HepG2 (cell line): ENCODE results near the gene MAPK12. TPM values are rescaled to one million over a fixed set of nuclear protein-coding genes. Genes with fewer than 3 reads are reported as not detected.

Source experiments
- ADNP ChIP-seq: sonication (generic); formaldehyde crosslinking; IDR thresholded peaks from 2 replicates; pipeline ENCODE4 v1.4.0; 2020; ENCODE audit warnings: missing genetic modification reagents
- CBX1 ChIP-seq: IDR thresholded peaks from one replicate; pipeline ENCODE4 v1.6.1; 2016; ENCODE audit warnings: antibody characterized with exemption, low read depth
- FOXA1 ChIP-seq, 2 experiments: fragments of 450-650 bp in 1 of 2; sonication (generic) in 1 of 2; formaldehyde crosslinking in 1 of 2; IDR thresholded peaks; 2 replicates each; pipeline versions ENCODE4 v1.4.0 to v1.6.1; 2016 to 2020; ENCODE audit warnings: missing genetic modification reagents in 1 of 2
- FOXA3 ChIP-seq: IDR thresholded peaks from 2 replicates; pipeline ENCODE4 v1.6.1; 2016; ENCODE audit warnings: missing genetic modification reagents, missing compliant biosample characterization
- GATAD2A ChIP-seq: IDR thresholded peaks from 2 replicates; pipeline ENCODE4 v1.6.1; 2016
- HIVEP1 ChIP-seq: sonication (generic); formaldehyde crosslinking; IDR thresholded peaks from 2 replicates; pipeline ENCODE4 v1.4.0; 2020; ENCODE audit warnings: mild to moderate bottlenecking, missing genetic modification reagents
- HOMEZ ChIP-seq: IDR thresholded peaks from 2 replicates; pipeline ENCODE4 v1.6.1; 2016; ENCODE audit warnings: low read depth
- MAX ChIP-seq: IDR thresholded peaks from 2 replicates; pipeline ENCODE4 v1.6.1; 2012; ENCODE audit warnings: inconsistent platforms
- MAZ ChIP-seq, 2 experiments: sonication (generic) in 1 of 2; formaldehyde crosslinking in 1 of 2; IDR thresholded peaks; 2 replicates each; pipeline versions ENCODE4 v1.5.0 to v1.6.1; 2012 to 2020; ENCODE audit warnings: low read depth in 2 of 2, mild to moderate bottlenecking in 2 of 2, borderline replicate concordance in 1 of 2, improper control_type of control experiment in 1 of 2, low read length in 1 of 2, missing genetic modification reagents in 1 of 2, moderate library complexity in 1 of 2
- MZF1 ChIP-seq: sonication (generic); formaldehyde crosslinking; IDR thresholded peaks from 2 replicates; pipeline ENCODE4 v1.8.1; 2023; ENCODE audit warnings: mild to moderate bottlenecking, missing genetic modification reagents, borderline replicate concordance
- PAF1 ChIP-seq: IDR thresholded peaks from 2 replicates; pipeline ENCODE4 v1.6.1; 2016; ENCODE audit warnings: missing genetic modification reagents, missing compliant biosample characterization
- PPARG ChIP-seq: conservative IDR thresholded peaks from 2 replicates; pipeline ENCODE4 v1.6.1; 2016; ENCODE audit warnings: missing biosample characterization, missing genetic modification reagents
- RBM22 ChIP-seq: fragments of 200-400 bp; formaldehyde crosslinking; optimal IDR thresholded peaks from 2 replicates; pipeline ENCODE3; 2017; ENCODE audit warnings: mild to moderate bottlenecking, low read length, moderate library complexity
- REPIN1 ChIP-seq: sonication (generic); formaldehyde crosslinking; IDR thresholded peaks from 2 replicates; pipeline ENCODE4 v1.8.0; 2022; ENCODE audit warnings: missing genetic modification reagents, low read depth, mild to moderate bottlenecking, borderline replicate concordance
- SMARCC2 ChIP-seq: fragments of 450-650 bp; IDR thresholded peaks from 2 replicates; pipeline ENCODE4 v1.6.1; 2017; ENCODE audit warnings: antibody characterized with exemption, mild to moderate bottlenecking
- SNRNP70 ChIP-seq: fragments of 200-400 bp; formaldehyde crosslinking; IDR thresholded peaks from 2 replicates; pipeline ENCODE4 v1.6.1; 2017; ENCODE audit warnings: mild to moderate bottlenecking, low read depth, low read length, moderate library complexity
- SP4 ChIP-seq: sonication (generic); formaldehyde crosslinking; IDR thresholded peaks from 2 replicates; pipeline ENCODE4 v1.8.1; 2023; ENCODE audit warnings: mild to moderate bottlenecking, missing genetic modification reagents
- SRSF1 ChIP-seq: fragments of 200-400 bp; formaldehyde crosslinking; optimal IDR thresholded peaks from 2 replicates; pipeline ENCODE3; 2017; ENCODE audit warnings: mild to moderate bottlenecking, low read depth, low read length, moderate library complexity
- TRAFD1 ChIP-seq: sonication (generic); formaldehyde crosslinking; IDR thresholded peaks from 2 replicates; pipeline ENCODE4 v1.5.1; 2020; ENCODE audit warnings: missing genetic modification reagents, mild to moderate bottlenecking, borderline replicate concordance
- ZBTB7B ChIP-seq: sonication (generic); formaldehyde crosslinking; IDR thresholded peaks from 2 replicates; pipeline ENCODE4 v1.4.0; 2020; ENCODE audit warnings: missing genetic modification reagents
- ZFP36L1 ChIP-seq: sonication (generic); formaldehyde crosslinking; IDR thresholded peaks from 2 replicates; pipeline ENCODE4 v1.8.0; 2022; ENCODE audit warnings: mild to moderate bottlenecking, missing genetic modification reagents, moderate library complexity
- ZNF101 ChIP-seq: sonication (generic); formaldehyde crosslinking; IDR thresholded peaks from 2 replicates; pipeline ENCODE4 v1.4.0; 2020; ENCODE audit warnings: mild to moderate bottlenecking, low read depth, missing genetic modification reagents, borderline replicate concordance
- ZNF275 ChIP-seq: sonication (generic); formaldehyde crosslinking; IDR thresholded peaks from 2 replicates; pipeline ENCODE4 v1.8.0; 2022; ENCODE audit warnings: missing genetic modification reagents, mild to moderate bottlenecking, inconsistent platforms, borderline replicate concordance
- ZNF333 ChIP-seq: sonication (generic); formaldehyde crosslinking; IDR thresholded peaks from 2 replicates; pipeline ENCODE4 v1.4.0; 2020; ENCODE audit warnings: mild to moderate bottlenecking, missing genetic modification reagents, borderline replicate concordance
- ZNF616 ChIP-seq: sonication (generic); formaldehyde crosslinking; IDR thresholded peaks from 2 replicates; pipeline ENCODE4 v1.5.0; 2020; ENCODE audit warnings: low read depth, mild to moderate bottlenecking, missing genetic modification reagents
- ZNF766 ChIP-seq: sonication (generic); formaldehyde crosslinking; IDR thresholded peaks from 2 replicates; pipeline ENCODE4 v1.5.0; 2020; ENCODE audit warnings: missing genetic modification reagents, borderline replicate concordance
- polyA plus RNA-seq, 8 experiments: library from polyadenylated mRNA; depleted of rRNA in 3 of 8; stranded (reverse) in 7 of 8; unstranded in 1 of 8; fragments of >200 nt; fragmentation: Illumina TruSeq in 4 of 8; extraction: Trizol in 4 of 8; gene quantifications; 2 replicates each; pipeline versions ENCODE4 v1.2.1 to v1.2.3, GENCODE V29; 2011 to 2016; ENCODE audit warnings: low read depth in 4 of 8, missing spikeins in 1 of 8, mixed read lengths in 1 of 8; ENCODE audit not compliant: insufficient read depth in 1 of 8
- total RNA-seq, 5 experiments: library from RNA; depleted of rRNA; stranded (reverse); fragments of >200 nt; fragmentation: Illumina TruSeq; extraction: Trizol; gene quantifications; 2 replicates each; pipeline ENCODE4 v1.2.3, GENCODE V29; 2016; ENCODE audit warnings: low read depth in 1 of 5

The MAPK12 gene
- total and polyA plus RNA-seq, 2 of the 13 experiments (the other 11 are each of a cell fraction or from before 2014, with no cell fraction given), result 22.2 to 23.3 TPM

GRCh38 chr22:50293441-50294318, 32.2 kb upstream of the MAPK12 start (continued):
- TF ChIP-seq TRAFD1, result no peak
- no peak for TF ChIP-seq ZNF333 (CRISPR knock-in tag)
- no peak for TF ChIP-seq MZF1 (CRISPR knock-in tag)
- peak; percentile 30 for TF ChIP-seq CBX1
- TF ChIP-seq ZNF616 (CRISPR knock-in tag), result peak; percentile 60; the same call in 1 of the 2 replicates
- TF ChIP-seq SRSF1, result no peak
- peak; percentile 84 for TF ChIP-seq HIVEP1
- no peak for TF ChIP-seq SNRNP70
- TF ChIP-seq HOMEZ (CRISPR knock-in tag), result no peak
- TF ChIP-seq FOXA1 (IDR thresholded peaks at IDR 0.05), result no peak
- peak; percentile 94 for TF ChIP-seq FOXA1 (CRISPR knock-in tag; IDR thresholded peaks at IDR 0.05)
- TF ChIP-seq RBM22, result peak; percentile 51
- TF ChIP-seq ZFP36L1 (CRISPR knock-in tag), result no peak
- peak; percentile 97 for TF ChIP-seq ZBTB7B (CRISPR knock-in tag)
- peak; percentile 70 for TF ChIP-seq MAX
- TF ChIP-seq REPIN1 (CRISPR knock-in tag), result 0 out of 2 replicates have a peak, but pooled peaks have one; percentile 49
- peak; percentile 51; the same call in 1 of the 2 replicates for TF ChIP-seq PPARG (CRISPR knock-in tag)
- TF ChIP-seq MAZ (IDR thresholded peaks at IDR 0.05; ENCODE audit: borderline replicate concordance, low read depth, low read length), result peak; percentile 80
- TF ChIP-seq MAZ (CRISPR knock-in tag; IDR thresholded peaks at IDR 0.05; ENCODE audit: low read depth), result peak; percentile 76
- no peak for TF ChIP-seq PAF1 (CRISPR knock-in tag)
- no peak; the same call in 1 of the 2 replicates for TF ChIP-seq ADNP
- TF ChIP-seq ZNF766, result peak; percentile 35; the same call in 1 of the 2 replicates
- TF ChIP-seq GATAD2A, result peak; percentile 82
- TF ChIP-seq FOXA3 (CRISPR knock-in tag), result peak; percentile 85
- TF ChIP-seq ZNF101 (CRISPR knock-in tag), result no peak
- TF ChIP-seq ZNF275 (CRISPR knock-in tag), result no peak
- TF ChIP-seq SMARCC2, result no peak
- TF ChIP-seq SP4, result peak; percentile 43; the same call in 1 of the 2 replicates
